NK-92 (cell line): ENCODE measurements around the gene CACNB1.

Experiments
- DNase-seq: peaks from one replicate; lab custom pipeline; 2025; ENCODE audit not compliant: unreplicated experiment; lab: John Stamatoyannopoulos, UW

Gene CACNB1

GRCh38 chr17:39225959-39226683, 28.7 kb upstream of the CACNB1 start:
- no peak for DNase-seq

DNA sequence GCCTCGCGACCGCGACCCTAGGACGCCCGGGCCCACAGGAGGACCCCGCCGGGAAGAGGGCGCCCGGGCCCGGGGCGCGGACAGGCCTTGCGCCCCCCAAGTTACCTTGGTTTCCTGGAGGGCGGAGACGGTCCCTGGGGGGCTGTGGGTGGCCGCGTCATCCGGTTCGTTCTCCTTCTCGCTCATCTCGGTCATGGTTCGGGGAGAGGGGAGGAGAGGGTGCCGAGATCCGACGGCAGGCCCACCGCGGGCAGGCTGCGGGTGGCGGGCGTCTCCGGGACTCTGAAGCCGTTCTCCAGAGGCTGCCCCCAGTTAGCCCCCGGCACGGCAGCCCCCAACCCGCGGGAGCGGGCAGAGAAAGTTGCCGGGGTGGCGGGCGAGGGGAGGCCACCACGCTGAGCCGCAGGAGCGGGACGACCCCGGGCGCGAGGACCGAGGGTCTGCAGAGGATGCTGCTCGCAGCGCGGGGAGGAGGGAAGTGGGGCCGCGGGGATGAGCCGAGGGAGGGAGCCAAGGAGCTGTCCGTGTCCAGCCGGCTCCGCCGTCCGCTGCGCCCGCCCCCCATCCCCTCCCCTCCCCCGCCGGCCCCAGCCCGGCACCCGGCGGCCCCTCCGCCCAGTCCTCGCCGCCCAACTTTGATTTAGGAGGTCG, 28.0 kb upstream of the CACNB1 start, which contains the start of gene STAC2:
STAC2 (minus strand) TSS at position 638 of the 651 bp plus-strand sequence; CDS start at position 195, 443 bp downstream.
- DNase-seq: no peak

DNA sequence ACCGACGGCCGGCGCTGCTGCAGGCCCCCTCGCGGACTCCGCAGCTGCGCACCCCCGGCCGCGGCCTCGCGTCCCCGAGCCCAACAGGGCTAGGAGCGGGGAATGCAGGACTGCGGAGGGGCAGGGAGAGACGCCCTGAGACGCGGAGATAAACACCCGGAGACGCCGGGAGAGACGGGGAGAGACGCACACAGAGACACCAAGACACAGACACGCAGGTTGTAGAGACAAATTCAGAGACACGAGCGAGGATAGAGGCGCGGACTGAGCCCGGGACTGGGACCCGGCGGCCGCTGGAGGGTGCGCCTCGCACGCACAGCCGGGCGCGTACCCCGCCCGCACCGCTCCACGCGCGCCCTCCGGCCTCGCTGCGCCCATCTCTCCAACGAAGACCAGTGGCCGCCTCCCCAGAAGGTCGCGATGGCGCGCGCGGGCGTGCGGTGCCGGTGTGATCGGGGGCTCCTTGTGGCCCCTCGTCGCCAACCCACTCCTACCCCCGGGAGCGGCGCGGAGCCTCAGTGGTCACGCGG, 27.4 kb upstream of the CACNB1 start:
- no peak for DNase-seq

DNA sequence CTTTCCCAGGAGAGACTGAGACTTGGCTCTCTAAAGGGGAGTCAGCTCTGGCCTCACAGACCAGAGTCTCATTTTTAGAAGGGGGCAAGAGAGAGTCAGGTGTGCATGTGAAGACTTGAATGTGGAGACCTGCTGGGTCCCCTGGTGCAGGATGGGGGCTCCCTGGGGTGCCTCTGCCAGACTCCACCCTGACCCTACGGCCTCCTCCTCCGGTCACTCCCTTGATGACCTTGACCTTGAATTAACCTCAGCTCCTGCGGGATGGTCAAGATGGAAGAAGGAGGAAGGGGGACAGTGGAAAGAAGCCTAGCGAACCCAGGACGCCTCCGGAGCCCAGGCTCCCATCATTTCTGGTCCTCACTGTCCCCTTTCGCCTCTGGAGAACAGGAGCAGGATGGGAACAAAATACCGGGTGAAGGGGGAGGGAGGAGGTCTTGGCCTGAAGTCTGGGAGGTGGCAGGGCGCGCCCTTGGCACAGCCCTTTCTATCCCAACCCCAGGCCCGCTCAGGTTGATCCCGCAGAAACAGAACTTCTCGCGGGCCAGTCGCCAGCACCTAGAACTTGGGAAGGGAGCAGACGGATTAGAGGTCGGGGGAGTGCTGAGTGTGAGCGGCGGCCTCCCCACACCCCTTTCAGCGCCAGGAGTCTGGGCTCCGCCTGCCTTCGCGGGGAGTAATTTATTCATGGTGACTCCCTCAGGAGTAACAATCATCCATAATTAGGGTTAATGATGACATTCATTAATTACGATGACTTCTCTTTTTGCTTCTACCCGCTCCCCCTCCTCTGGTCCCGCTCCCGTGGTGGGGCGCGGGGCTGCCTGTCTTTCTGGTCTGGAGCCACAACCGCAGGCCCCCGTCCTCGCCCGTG, 26.7 kb upstream of the CACNB1 start:
- no peak for DNase-seq

- no peak for DNase-seq
Measured at GRCh38 chr17:39222866-39223834, 25.7 kb upstream of the CACNB1 start.

DNA sequence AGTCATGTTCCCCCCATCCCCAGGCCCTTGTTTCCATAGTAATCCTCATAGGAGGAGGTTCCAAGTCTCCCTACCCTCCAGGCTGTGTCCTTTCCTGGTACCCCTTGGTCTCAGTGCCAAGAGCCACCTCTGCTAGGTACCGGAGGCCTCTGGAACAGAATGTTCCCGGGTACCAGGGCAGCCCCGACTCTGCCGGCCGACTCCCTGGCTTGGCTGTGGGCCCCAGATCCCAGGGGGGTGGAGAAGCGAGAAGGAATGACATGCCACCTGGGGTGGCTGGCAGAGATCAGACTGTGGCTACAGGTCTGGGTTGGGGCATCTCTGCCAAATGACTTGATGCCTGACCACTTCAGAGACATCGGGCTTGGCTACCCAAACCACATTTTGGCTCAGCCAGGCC, 24.7 kb upstream of the CACNB1 start:
- DNase-seq: no peak

GRCh38 chr17:39221572-39221971, 24.1 kb upstream of the CACNB1 start:
- DNase-seq: no peak

- no peak for DNase-seq
Measured at GRCh38 chr17:39219647-39220154, 22.2 kb upstream of the CACNB1 start.

DNA sequence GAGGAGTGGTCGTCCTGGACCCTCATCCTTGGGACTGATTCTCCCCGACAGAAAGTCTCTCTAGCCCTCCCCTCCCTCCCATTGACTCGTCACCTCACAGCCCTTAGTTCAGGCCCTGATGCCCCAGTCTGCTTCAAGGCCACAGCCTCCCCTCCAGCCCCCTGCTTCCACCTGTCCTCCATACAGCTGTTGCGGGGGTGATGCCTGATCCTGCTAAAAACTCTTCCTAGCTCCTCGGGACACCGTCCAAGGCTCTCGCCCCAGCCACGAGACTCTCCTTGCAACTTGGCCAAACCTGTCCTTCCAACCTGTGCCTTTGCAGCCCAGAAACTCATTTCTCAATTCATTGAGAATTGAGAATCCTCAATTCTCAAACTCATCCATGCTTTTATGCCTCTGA, 21.4 kb upstream of the CACNB1 start:
- DNase-seq: no peak

DNA sequence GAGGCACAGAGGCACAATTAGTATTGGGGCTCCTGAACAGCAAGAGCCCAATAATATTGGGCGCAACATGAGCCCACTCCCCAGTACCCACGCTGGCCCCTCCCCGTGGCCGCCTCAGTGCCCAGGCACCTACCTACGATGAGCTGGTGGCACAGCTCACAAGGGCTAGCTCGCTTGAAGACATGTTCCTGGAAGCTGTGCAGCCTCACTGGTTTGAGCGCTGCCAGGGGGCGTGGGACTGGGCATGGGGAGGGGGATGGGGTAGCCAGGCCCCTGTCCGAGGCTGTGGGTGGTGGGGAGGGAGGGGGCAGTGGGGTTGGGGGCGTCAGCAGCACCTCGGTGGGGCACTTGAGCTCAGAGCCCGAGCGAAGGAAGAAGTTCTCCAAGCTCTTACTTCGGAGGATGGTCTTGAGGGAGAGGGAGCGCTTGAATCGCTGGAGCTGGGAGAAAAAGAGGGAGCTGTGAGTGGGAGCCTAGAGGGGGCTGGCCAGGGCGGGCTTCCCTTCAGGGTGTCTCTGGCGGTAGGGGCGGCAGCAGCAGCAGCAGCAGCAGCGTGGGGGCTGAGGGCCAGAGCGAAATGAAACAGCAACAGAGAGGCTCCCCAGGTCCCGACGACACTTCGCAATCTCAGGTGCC, 20.4 kb upstream of the CACNB1 start:
- no peak for DNase-seq

- no peak for DNase-seq
Measured at GRCh38 chr17:39213852-39214251, 16.4 kb upstream of the CACNB1 start.

- no peak for DNase-seq
Measured at GRCh38 chr17:39212841-39213480, 15.5 kb upstream of the CACNB1 start.

DNA sequence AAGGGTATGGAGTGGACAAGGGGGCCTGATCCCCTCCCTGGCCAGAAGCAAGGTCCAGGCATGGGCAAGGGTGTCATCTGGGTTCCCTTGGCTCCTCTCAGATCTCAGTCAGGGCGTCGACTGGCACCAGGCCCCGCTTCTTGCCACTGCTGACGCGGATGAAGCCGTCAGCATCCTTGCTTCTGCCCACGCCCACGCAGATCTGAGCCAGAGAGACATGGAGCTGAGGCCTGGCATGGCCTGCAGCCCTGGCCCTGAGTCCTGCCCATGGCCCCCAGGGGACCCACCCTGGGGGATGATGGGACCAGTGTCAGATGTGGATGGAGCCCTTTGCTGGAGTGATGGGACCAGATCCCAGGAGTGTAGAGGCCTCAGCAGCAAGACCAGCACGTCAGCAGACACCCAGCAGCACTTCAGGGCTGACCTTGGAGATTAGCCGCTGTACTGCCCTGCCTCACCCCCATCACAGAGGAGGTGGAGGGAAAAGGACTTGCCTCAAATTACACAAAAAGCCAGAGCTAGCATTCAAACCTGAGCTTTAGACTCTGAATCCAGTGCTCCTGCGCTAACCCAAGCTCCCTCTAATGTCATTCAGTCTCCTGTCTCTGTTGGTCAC, 14.8 kb upstream of the CACNB1 start:
- no peak for DNase-seq

DNA sequence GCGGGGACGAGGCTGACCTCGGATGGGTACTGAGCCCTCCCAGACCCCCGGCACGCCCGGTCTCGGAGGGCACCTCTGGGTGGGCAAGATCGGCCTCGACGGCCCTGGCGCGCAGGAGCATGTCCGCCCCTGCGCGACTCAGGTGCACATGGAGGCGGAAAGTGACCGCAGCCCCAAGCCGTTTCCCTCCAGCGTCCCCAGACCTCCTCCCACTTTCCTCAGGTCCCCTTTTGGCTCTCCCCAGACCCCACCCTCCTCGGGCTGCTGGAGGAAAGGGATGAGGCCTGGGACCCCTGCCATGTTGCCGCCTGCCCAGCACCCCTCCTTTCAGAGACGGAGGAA, 12.6 kb upstream of the CACNB1 start:
- DNase-seq: no peak

- DNase-seq: no peak
Measured at GRCh38 chr17:39209317-39210092, 12.0 kb upstream of the CACNB1 start.

- DNase-seq: no peak
Measured at GRCh38 chr17:39208893-39209292, 11.4 kb upstream of the CACNB1 start.

- no peak for DNase-seq
Measured at GRCh38 chr17:39208136-39208535, 10.7 kb upstream of the CACNB1 start.

DNA sequence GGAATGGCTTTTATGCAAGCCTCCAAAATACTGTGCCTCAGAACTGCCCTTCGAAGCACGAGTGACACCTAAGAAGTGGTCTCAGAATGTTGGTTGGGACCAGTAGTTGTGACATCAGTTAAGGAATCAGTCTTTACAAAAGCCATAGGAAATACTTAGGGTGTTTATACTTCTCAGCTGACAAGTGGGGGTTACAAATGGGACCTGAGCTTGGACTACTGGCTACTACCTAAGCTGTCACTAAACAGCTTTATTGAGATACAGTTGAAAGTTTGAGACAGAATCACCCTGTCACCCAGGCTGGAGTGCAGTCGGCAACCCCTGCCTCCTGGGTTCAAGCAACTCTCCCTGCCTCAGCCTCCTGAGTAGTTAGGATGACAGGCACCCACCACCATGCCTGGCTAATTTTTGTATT, 7.7 kb upstream of the CACNB1 start:
- DNase-seq: no peak
